GM12874 (cell line): Measurements from ENCODE around the gene ACTBL2.

ENCODE experiments used
- TF ChIP-seq, protein P1 (sequence below): IDR thresholded peaks from 2 replicates; pipeline ENCODE4 v1.5.1; 2011; ENCODE audit warnings: low read depth, mild to moderate bottlenecking, control low read depth, low read length, moderate library complexity; ENCODE audit not compliant: insufficient read depth

Gene ACTBL2

DNA sequence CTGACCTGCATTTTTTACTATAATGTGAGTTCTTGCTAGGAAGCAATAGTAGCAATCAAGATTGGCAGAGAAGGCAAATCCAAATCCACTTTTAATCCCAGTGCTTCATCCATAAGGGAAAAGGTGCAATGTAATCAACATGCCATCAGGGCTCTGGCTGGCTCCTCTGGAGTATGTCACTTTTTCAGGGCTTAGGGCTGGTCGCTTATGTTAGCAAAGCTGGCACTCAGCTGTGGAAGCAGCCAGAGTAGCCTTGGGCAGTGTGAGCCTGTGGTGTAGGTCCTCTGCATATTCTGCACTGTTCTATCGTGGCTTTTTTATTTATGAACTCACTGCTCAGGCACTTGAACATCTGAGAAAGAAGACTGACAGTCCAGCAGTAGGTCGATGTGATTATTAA lies 16.1 kb downstream of the ACTBL2 start:
- TF ChIP-seq, protein P1, sequence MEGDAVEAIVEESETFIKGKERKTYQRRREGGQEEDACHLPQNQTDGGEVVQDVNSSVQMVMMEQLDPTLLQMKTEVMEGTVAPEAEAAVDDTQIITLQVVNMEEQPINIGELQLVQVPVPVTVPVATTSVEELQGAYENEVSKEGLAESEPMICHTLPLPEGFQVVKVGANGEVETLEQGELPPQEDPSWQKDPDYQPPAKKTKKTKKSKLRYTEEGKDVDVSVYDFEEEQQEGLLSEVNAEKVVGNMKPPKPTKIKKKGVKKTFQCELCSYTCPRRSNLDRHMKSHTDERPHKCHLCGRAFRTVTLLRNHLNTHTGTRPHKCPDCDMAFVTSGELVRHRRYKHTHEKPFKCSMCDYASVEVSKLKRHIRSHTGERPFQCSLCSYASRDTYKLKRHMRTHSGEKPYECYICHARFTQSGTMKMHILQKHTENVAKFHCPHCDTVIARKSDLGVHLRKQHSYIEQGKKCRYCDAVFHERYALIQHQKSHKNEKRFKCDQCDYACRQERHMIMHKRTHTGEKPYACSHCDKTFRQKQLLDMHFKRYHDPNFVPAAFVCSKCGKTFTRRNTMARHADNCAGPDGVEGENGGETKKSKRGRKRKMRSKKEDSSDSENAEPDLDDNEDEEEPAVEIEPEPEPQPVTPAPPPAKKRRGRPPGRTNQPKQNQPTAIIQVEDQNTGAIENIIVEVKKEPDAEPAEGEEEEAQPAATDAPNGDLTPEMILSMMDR, result no peak

DNA sequence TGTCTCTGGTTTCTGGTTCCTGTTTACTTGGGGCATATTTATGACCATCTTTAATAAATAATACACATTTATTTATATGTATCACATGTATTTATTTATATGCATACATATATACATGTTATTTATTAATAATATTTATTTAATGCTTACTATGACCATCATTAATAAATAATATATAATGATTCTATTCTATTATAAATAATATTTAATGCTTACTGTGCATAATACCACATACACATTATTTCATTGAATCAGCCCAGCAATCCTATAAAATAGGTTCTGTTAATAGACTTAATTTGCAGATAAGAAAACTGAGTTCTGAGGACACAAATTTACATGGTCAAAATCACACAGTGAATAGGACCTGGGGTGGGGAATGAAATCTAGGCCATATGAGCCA lies 24.2 kb downstream of the ACTBL2 start:
- TF ChIP-seq, protein P1, result no peak

DNA sequence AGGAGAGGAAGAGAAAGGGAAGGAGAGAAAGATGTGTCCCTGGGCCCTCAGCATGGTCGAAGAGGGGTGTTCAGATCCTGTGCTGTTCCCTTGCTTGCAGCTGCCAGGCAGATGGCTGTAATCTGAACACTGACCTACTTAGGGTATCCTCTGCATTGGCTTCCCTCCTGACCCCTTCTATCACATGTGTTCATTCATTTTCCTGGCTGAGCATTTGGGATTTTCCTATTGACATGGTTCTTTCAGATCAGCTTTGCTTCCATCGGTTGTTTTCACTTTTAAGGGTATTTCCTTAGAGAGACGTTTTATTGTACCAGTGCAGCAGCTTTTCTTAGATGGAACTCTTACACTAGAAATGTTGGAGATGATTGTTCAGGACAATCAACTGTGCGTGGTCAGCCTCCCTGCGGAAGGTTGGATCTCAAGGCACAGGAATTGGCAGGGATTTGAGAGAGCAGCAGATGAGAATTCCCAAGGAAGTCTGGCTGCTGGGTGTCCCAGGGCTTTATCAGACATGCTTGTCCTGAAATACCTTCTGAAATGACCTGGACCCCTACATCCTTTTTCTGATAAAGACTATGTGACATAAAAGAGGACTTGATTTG lies 26.0 kb downstream of the ACTBL2 start:
- TF ChIP-seq, protein P1, result no peak

DNA sequence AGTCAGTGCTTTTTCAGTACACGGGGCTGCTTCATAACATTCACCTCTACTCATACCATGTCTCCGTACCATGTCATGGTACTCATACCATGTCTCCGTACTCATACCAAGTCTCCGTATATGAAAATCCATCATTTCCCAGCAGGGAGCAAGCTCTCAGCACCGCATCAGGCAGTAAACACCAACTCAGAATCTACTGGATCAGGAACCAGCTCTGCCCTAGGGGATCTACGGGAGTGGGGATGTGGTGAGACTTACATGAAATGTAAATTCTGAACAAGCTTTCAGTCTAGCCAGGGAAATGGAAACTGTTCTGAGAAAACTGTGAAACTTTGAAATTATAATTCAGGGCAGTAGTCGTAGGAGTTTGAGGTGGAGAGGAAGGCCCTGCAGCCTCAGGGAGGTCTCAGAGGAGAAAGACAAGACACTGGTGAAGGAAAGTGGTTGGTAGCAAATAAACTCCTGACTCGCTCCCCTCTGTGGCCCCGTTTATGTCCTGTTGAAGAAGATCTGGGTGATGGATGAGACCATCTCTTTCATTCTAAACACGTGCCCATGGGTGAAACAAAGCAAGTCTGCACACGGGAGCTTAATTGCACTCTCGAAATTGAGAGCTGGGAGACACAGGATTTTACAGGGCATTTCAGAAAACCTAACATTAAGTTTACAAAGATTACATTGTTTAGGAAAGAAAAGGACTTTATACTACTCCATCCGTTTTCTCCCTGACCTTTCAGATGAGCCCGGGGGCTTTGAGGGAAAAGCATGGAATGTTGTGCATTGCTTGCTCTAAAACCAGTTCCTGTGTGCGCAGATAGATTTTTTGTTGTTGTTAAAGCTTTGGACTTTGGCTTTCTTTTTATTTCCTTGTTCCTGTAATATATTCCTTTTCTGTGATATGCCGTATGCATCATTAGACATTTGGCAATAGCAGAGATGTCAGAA lies 26.8 kb downstream of the ACTBL2 start:
- TF ChIP-seq, protein P1, result no peak

DNA sequence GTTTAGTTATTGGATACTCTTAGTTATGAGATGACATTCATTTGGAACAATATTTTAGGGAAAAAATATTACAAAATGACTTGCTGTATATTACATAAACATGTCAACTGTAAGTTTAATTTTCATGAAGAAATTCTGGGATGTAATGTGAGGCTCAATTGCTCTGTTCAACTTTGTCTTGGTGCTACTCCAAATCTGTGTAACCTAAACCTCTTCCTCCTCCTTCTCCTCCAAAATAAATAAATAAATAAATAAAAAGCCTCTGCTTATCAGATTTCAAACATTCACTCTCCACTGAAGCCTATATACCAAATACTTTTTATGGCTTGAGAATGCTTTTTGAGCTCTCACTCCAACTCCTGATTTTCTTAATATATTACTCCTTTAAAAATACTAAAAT lies 27.7 kb downstream of the ACTBL2 start:
- TF ChIP-seq, protein P1, result no peak

DNA sequence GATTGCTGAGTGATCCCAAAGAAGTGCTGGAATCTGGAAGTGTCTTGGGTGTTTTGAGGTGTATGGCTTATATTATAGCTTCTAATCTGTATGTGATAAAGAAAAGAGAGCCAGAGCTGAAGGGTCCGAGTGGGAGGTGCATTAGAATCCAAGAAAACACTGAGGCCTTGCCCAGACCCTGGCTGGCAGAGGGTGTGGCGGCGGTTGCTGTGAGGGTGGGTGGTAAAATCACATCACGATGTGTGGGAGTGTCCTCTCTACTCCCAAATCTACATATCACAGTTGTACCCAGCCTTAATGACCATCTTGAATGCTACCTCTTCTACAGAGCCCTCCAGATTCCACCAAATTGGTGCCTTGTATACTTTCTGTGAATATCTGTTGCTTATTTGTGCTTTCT lies 28.9 kb downstream of the ACTBL2 start:
- TF ChIP-seq, protein P1, result no peak

DNA sequence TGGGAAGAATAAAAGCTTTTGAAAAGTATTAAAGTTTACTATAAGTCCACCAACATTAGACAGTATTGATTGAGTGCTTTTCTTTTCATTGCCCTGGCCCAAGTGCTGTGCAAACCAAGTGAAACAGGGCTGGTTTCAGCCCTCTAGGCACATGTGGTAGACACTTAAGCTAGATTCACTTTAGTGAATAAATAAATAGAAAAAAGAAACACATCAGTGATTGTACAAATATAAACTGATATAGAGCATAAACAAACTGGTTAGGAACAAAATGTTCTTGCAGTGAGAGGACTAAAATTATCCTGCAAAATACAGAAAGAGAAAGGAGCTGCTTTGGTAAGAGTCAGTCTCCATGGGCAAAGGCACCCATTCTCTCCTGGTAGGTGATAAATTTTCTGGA lies 29.7 kb downstream of the ACTBL2 start:
- TF ChIP-seq, protein P1, result no peak
